ENCODE results near the gene PLXNA4. TPM values are rescaled to one million over a fixed set of nuclear protein-coding genes. Genes with fewer than 3 reads are reported as not detected.

The PLXNA4 gene
- total and polyA plus RNA-seq, 2 donors (not counting 1 experiment from before 2014, with no cell fraction given): not detected

- Mint-ChIP-seq H3K4me3 (no peak overlapping the region), H3K27me3 (peaks cover 16% of the 10 kb centered on the region), H3K27ac (no peak overlapping the region), H3K4me1 (no peaks in the 10 kb centered on the region), H3K9me3 (ENCODE audit: insufficient read depth) (no peaks in the 10 kb centered on the region)
- no peak overlapping the region for H3K4me3 ChIP-seq (ENCODE audit: control extremely low read depth in 1 of 5, extremely low read depth in 1 of 5, insufficient read depth in 1 of 5, low read depth in 2 of 5, low read length in 4 of 5)
- no peak for TF ChIP-seq EZH2 (IDR thresholded peaks at IDR 0.05; ENCODE audit: borderline replicate concordance, insufficient read depth, low read depth, low read length, poor library complexity, severe bottlenecking)
- no peak for TF ChIP-seq CTCF (IDR thresholded peaks at IDR 0.05)
- no peak overlapping the region for H2AFZ ChIP-seq (ENCODE audit: insufficient read depth, low read depth, low read length, poor library complexity, severe bottlenecking)
- H3K79me2 ChIP-seq (ENCODE audit: control insufficient read depth, insufficient read depth, low read length): no peaks in the 10 kb centered on the region
- no peaks in the 10 kb centered on the region for H3K4me1 ChIP-seq (ENCODE audit: control insufficient read depth in 2 of 2, insufficient read depth in 2 of 2, low read length in 2 of 2)
- no peaks in the 10 kb centered on the region for H3K27me3 ChIP-seq (replicated peaks in 1 of 4; ENCODE audit: control extremely low read depth in 1 of 4, control insufficient read depth in 3 of 4, insufficient read depth in 4 of 4, low read length in 3 of 4)
- ATAC-seq (ENCODE audit: low read depth) (no peak), DNase-seq (no peak)
- intact Hi-C loops (cut with micrococcal nuclease): no loop called here
- POLR2A ChIA-PET: no interaction called here
- no peaks in the 10 kb centered on the region for H4K20me1 ChIP-seq (ENCODE audit: control insufficient read depth, insufficient read depth, low read length, poor library complexity, severe bottlenecking)
- H3K36me3 ChIP-seq (replicated peaks in 1 of 2; ENCODE audit: control extremely low read depth in 1 of 2, control insufficient read depth in 1 of 2, extremely low read depth in 1 of 2, insufficient read depth in 2 of 2, low read length in 1 of 2): no peaks in the 10 kb centered on the region
- peaks cover 0 to 2% (median 0%) of the 10 kb centered on the region in 3 donors for H3K9me3 ChIP-seq (ENCODE audit: control extremely low read depth in 1 of 3, control insufficient read depth in 2 of 3, insufficient read depth in 1 of 3, low read length in 2 of 3)
- CTCF ChIA-PET: no interaction called here
- no peak overlapping the region for H3K9ac ChIP-seq (ENCODE audit: low read length)
- WGBS (ENCODE audit: insufficient coverage): 84% methylated on average over 7 of the region's 7 CpGs
- H3K4me2 ChIP-seq (replicated peaks; ENCODE audit: low read depth, low read length, poor library complexity, severe bottlenecking): no peak overlapping the region
- no peak overlapping the region for H3K27ac ChIP-seq (ENCODE audit: low read length in 2 of 2)
These were observed 229.1 kb downstream of the PLXNA4 start for GRCh38 chr7:132347123-132347522.

DNA sequence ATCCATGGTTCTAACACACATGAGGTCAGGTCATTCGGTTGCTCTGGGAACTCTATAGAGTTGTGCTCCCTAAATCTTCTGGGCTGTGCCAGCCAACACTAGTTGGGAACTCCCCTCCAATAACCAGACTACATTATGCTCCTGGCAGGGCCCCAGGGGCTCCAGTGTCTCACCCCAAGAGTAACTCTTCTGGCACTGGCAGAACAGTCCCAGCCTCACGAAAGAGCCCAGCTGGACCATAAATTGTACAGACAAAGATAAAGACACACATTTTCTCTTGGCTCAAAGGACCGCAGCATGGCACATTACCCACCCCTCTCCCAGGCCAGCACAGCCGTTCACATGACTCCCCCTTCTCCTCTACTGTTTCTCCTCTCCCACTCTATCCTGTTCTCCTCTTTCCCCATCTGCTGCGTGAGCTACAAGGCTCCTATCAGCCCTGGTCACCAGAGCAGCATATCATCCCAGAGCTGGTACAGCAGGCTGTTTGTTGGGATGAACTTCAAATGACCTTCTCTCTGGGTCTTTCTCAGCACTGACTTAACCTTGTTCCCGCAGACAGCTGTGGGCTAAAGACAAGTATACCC is 230.6 kb downstream of the PLXNA4 start:
- ChIA-PET CTCF (no interaction called here), POLR2A (no interaction called here)
- no peaks in the 10 kb centered on the region for H3K9me3 ChIP-seq (ENCODE audit: control extremely low read depth in 1 of 3, control insufficient read depth in 2 of 3, insufficient read depth in 1 of 3, low read length in 2 of 3)
- DNase-seq: no peak
- TF ChIP-seq CTCF (IDR thresholded peaks at IDR 0.05): no peak
- TF ChIP-seq EZH2 (IDR thresholded peaks at IDR 0.05; ENCODE audit: borderline replicate concordance, insufficient read depth, low read depth, low read length, poor library complexity, severe bottlenecking): no peak
- no peak overlapping the region for H3K9ac ChIP-seq (ENCODE audit: low read length)
- H3K79me2 ChIP-seq (ENCODE audit: control insufficient read depth, insufficient read depth, low read length): no peaks in the 10 kb centered on the region
- intact Hi-C loops (cut with micrococcal nuclease): no loop called here
- no peaks in the 10 kb centered on the region for H4K20me1 ChIP-seq (ENCODE audit: control insufficient read depth, insufficient read depth, low read length, poor library complexity, severe bottlenecking)
- no peaks in the 10 kb centered on the region for H3K36me3 ChIP-seq (replicated peaks in 1 of 2; ENCODE audit: control extremely low read depth in 1 of 2, control insufficient read depth in 1 of 2, extremely low read depth in 1 of 2, insufficient read depth in 2 of 2, low read length in 1 of 2)
- no peak overlapping the region for H2AFZ ChIP-seq (ENCODE audit: insufficient read depth, low read depth, low read length, poor library complexity, severe bottlenecking)
- H3K4me1 ChIP-seq (ENCODE audit: control insufficient read depth in 2 of 2, insufficient read depth in 2 of 2, low read length in 2 of 2): no peaks in the 10 kb centered on the region
- Mint-ChIP-seq H3K4me3 (no peak overlapping the region), H3K27ac (no peak overlapping the region), H3K9me3 (ENCODE audit: insufficient read depth) (no peaks in the 10 kb centered on the region), H3K27me3 (peaks cover 13% of the 10 kb centered on the region), H3K4me1 (no peaks in the 10 kb centered on the region)
- WGBS (ENCODE audit: insufficient coverage): 89% methylated on average over 5 of the region's 6 CpGs
- ATAC-seq (ENCODE audit: low read depth): no peak
- H3K4me2 ChIP-seq (replicated peaks; ENCODE audit: low read depth, low read length, poor library complexity, severe bottlenecking): no peak overlapping the region
- H3K27me3 ChIP-seq (replicated peaks in 1 of 4; ENCODE audit: control extremely low read depth in 1 of 4, control insufficient read depth in 3 of 4, insufficient read depth in 4 of 4, low read length in 3 of 4): no peaks in the 10 kb centered on the region
- H3K4me3 ChIP-seq (ENCODE audit: control extremely low read depth in 1 of 5, extremely low read depth in 1 of 5, insufficient read depth in 1 of 5, low read depth in 2 of 5, low read length in 4 of 5): no peak overlapping the region
- no peak overlapping the region for H3K27ac ChIP-seq (ENCODE audit: low read length in 2 of 2)

All from B cell (primary cell).